Common myeloid progenitor, CD34-positive (primary cell): Measurements from ENCODE around the gene TMEM108.

ENCODE experiments used
- CTCF ChIA-PET: fragments of 350-600 bp; sonication (Branson Sonifier 250); formaldehyde crosslinking; loops from one replicate; lab custom pipeline; 2021; ENCODE audit warnings: antibody characterized with exemption; lab: Charles Lee
- POLR2A ChIA-PET: fragments of 350-600 bp; sonication (Branson Sonifier 250); formaldehyde crosslinking; loops from one replicate; lab custom pipeline; 2021; ENCODE audit warnings: antibody characterized with exemption; lab: Charles Lee
- DNase-seq, 3 donors: peaks; one replicate each; pipeline versions ENCODE4 v3.0.0 to v3.0.0-alpha.2; 2013
- H3K27ac ChIP-seq, 2 experiments: 1 replicate in 1 of 2; 2 replicates in 1 of 2; pipeline ENCODE4 v1.7.0; 2013; ENCODE audit warnings: inconsistent platforms in 2 of 2, low read length in 2 of 2, mild to moderate bottlenecking in 2 of 2, low read depth in 1 of 2, moderate library complexity in 1 of 2; ENCODE audit not compliant: severe bottlenecking in 2 of 2, insufficient read depth in 1 of 2, poor library complexity in 1 of 2
- H3K27me3 ChIP-seq, 5 experiments: replicated peaks in 2 of 5; 1 replicate in 3 of 5; 2 replicates in 2 of 5; pipeline versions ENCODE4 v1.6.1 to v1.7.0; 2013; ENCODE audit warnings: low read length in 4 of 5, mild to moderate bottlenecking in 2 of 5, moderate library complexity in 2 of 5, inconsistent platforms in 1 of 5; ENCODE audit not compliant: insufficient read depth in 5 of 5, control insufficient read depth in 4 of 5
- H3K36me3 ChIP-seq, 4 experiments: 1 replicate in 2 of 4; 2 replicates in 2 of 4; pipeline versions ENCODE4 v1.6.1 to v1.7.0; 2013; ENCODE audit warnings: low read length in 3 of 4, control low read depth in 1 of 4, mild to moderate bottlenecking in 1 of 4; ENCODE audit not compliant: control insufficient read depth in 4 of 4, insufficient read depth in 4 of 4
- H3K4me1 ChIP-seq, 4 experiments: 1 replicate in 3 of 4; 2 replicates in 1 of 4; pipeline versions ENCODE4 v1.6.1 to v1.7.1; 2013; ENCODE audit warnings: low read length in 3 of 4, mild to moderate bottlenecking in 3 of 4, control low read depth in 1 of 4, inconsistent platforms in 1 of 4, moderate library complexity in 1 of 4; ENCODE audit not compliant: control insufficient read depth in 4 of 4, insufficient read depth in 4 of 4; ENCODE audit errors: control extremely low read depth in 1 of 4
- H3K4me3 ChIP-seq, 7 experiments: 1 replicate in 4 of 7; 2 replicates in 3 of 7; pipeline versions ENCODE4 v1.5.1 to v1.7.0; 2013; ENCODE audit warnings: mild to moderate bottlenecking in 7 of 7, low read length in 6 of 7, moderate library complexity in 6 of 7, inconsistent platforms in 2 of 7, low read depth in 2 of 7, control low read depth in 1 of 7; ENCODE audit not compliant: insufficient read depth in 4 of 7, control insufficient read depth in 1 of 7; ENCODE audit errors: extremely low read depth in 1 of 7
- H3K9me3 ChIP-seq, 5 experiments: 1 replicate in 4 of 5; 2 replicates in 1 of 5; pipeline versions ENCODE4 v1.6.1 to v1.7.1; 2013; ENCODE audit warnings: low read length in 4 of 5, mild to moderate bottlenecking in 2 of 5, inconsistent platforms in 1 of 5, low read depth in 1 of 5, moderate library complexity in 1 of 5; ENCODE audit not compliant: control insufficient read depth in 4 of 5, insufficient read depth in 2 of 5; ENCODE audit errors: control extremely low read depth in 1 of 5
- WGBS: methylation state at CpG from one replicate; pipeline ENCODE4 v1.1.5; 2013; ENCODE audit not compliant: insufficient coverage; 5-methylcytosine and 5-hydroxymethylcytosine counted together

TMEM108 gene

DNA sequence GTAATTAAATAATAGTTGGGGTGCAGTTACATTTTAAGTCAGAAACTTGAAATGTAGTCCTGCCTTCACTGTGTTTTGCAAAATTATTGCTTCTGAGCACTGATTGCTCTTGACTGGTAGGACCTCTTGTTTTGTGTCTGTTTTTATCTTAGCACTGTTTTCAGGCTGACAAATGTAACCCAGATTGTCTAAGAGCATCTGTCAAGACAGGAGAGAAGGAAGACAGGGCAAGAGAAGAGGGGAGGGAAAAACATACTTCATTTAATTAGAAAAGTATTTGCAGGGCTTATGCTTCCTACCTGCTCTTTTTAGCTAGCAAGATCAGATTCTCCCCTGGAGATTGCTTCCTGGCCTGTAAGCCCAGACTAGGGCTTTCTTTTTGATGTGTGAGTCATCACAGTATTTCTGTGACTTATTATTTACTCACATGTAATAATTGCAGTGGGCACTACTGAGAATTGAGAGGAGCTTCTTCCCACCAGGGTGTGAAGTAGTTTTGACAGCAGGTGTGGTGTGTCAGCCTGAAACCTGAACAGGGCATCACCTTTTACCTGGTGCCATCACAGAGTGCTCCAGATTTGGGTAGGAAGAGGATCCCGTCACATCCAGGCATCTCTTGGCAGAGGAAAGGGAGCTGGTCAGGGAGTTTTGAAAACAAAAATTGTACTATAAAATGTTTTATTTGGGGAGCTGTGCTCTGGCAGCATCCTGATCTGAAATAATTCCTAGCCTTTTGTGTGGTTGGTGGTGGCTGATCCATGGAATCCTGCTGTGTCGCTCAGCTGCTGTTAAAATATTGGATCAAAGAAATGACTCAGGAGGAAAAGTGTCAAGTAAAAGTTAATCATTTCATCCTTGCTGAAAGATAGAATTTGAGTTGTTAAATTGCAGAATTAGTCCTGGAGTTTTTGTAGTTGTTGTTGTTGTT lies 98.2 kb downstream of the TMEM108 start:
- H3K4me1 ChIP-seq: no peaks in the 10 kb centered on the region
- no peaks in the 10 kb centered on the region for H3K27me3 ChIP-seq
- H3K9me3 ChIP-seq: no peaks in the 10 kb centered on the region
- POLR2A ChIA-PET: no interaction called here
- H3K4me3 ChIP-seq: no peak overlapping the region
- no peak for DNase-seq
- H3K36me3 ChIP-seq: no peaks in the 10 kb centered on the region
- CTCF ChIA-PET: no interaction called here
- no peak overlapping the region for H3K27ac ChIP-seq
- 91% methylated on average over 1 of the region's 2 CpGs for WGBS

DNA sequence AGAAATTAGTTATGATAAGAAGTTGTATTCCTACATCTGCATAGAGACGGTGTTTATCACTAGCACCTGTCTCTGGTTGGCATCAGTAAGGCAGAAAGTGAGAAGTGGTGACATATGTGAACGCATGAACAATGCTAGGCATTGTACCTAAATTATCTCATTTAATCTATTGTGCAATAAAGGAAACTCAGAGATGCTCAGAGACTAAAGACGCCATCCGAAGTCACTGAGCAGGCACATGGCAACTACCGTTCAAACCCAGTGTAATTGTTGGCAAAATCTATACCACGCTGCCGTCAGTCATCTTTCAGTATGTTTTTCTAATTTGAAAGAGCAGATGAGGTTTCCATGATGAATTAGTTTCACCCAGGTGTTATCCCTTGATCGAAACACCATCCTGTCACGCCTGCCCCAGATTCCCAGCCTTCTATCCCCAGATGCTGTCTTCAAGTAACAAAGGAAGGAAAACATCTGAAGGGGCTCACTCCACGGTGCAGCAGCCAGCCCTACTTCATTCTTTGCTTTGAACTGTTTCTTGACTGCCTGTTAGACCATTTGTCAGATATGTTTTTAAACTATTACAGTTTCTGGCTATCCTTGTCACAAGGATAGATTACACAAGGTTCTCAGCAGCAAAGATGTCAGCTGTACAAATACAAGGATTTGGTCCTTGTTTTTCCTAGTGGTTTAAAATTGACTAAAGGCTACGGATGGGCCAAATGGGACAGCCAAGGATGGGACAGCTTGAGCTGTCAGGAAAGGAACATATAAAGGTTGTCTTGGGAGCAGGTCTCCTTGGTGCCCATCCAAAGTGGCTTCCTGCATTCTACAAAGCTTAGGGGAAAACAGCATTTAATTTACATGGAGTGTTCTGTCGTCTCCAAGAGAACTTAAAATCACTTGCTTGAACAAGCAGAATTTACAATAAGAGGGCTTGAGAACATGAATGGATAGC lies 99.1 kb downstream of the TMEM108 start:
- CTCF ChIA-PET: no interaction called here

GRCh38 chr3:133138017-133138416 lies 99.8 kb downstream of the TMEM108 start:
- CTCF ChIA-PET: no interaction called here
- Histone ChIP-seq H3K4me3 (no peak overlapping the region), H3K36me3 (no peaks in the 10 kb centered on the region), H3K27ac (no peak overlapping the region), H3K9me3 (no peaks in the 10 kb centered on the region), H3K27me3 (no peaks in the 10 kb centered on the region), H3K4me1 (no peaks in the 10 kb centered on the region)
- 80% methylated on average over 1 of the region's 1 CpG for WGBS
- DNase-seq: peak in 1 of 3 donors; percentile 23
- POLR2A ChIA-PET: no interaction called here

More for the DNA sequence above, 99.1 kb downstream of the TMEM108 start:
- no peaks in the 10 kb centered on the region for H3K4me1 ChIP-seq
- 96% methylated on average over 11 of the region's 12 CpGs for WGBS
- H3K27me3 ChIP-seq: no peaks in the 10 kb centered on the region
- H3K36me3 ChIP-seq: no peaks in the 10 kb centered on the region
- no peak for DNase-seq
- H3K4me3 ChIP-seq: no peak overlapping the region
- no peak overlapping the region for H3K27ac ChIP-seq
- no peaks in the 10 kb centered on the region for H3K9me3 ChIP-seq
- POLR2A ChIA-PET: no interaction called here

DNA sequence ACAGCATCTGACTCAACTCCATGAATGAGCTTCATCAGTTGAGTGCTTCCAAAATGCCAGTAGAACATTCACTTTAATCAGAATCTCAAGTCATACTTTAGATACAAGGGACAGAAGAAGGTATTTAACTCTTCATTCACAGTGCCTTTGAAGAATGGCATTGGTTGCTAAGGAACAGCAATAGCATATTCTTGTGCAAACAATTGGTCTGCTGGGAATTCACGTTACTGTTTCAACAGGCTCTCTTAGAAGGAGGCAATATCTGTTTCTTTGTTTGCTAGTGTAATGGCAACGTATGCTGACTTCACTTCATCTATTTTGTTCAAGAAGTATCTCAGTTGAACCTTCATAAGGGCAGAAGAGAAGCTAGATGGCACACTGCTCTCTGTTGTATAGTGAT lies 113.9 kb downstream of the TMEM108 start:
- Histone ChIP-seq H3K4me1 (peaks cover 0 to 4% (median 0%) of the 10 kb centered on the region in 4 experiments), H3K36me3 (no peaks in the 10 kb centered on the region), H3K27me3 (peaks cover 0 to 3% (median 0%) of the 10 kb centered on the region in 5 experiments), H3K27ac (no peak overlapping the region), H3K4me3 (no peak overlapping the region), H3K9me3 (peaks cover 0 to 2% (median 0%) of the 10 kb centered on the region in 5 experiments)
- ChIA-PET POLR2A (no interaction called here), CTCF (no interaction called here)
- WGBS: 100% methylated on average over 2 of the region's 2 CpGs
- no peak for DNase-seq

DNA sequence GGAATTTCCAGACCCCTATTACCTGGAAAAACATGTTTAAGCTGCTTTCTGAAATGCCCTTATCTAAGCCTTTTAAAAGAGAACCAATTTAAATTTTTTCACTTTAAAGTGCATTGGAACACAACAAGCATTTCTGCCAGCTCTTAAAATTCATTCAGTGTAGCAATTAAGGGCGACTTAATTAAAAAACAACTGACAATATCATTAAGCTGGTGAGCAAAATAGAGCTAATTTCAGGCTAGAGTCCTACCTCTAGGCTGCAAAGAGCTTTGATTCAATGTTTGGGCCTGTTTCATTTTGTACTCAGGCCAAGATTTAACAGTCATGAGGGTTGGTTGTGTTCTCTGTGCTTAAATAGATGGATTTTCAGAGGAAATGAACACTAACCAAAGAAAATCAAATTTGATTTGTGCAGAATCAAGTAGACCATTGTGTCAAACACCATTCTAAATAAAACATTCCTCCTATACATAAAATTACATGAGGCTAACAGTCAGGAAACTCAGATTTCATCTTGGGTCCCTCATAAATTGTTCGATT lies 114.6 kb downstream of the TMEM108 start:
- DNase-seq: no peak
- no CpG with 5 or more reads among the region's 2 CpGs for WGBS
- CTCF ChIA-PET: no interaction called here

DNA sequence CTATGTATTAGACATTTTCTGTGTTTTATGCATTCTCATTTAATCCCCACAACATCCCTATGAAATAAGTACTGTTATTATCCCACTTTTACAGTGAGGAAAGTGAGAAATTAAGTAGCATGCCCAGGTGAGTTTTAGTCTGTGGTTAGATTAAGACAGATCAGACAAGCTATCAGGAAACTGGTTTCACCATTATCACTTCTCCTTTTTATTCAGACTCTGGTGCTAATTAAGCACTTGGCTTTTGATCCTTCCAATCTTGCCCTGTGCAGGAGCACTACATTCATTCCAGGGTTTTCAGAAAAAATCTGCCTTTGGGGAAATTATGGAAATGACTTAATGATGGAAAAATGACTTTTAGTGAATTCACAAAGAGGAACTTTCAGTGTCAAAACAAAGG lies 115.2 kb downstream of the TMEM108 start:
- POLR2A ChIA-PET: no interaction called here
- H3K4me3 ChIP-seq: no peak overlapping the region
- H3K27ac ChIP-seq: no peak overlapping the region
- H3K27me3 ChIP-seq: peaks cover 0 to 3% (median 0%) of the 10 kb centered on the region in 5 experiments
- peaks cover 0 to 2% (median 0%) of the 10 kb centered on the region in 5 experiments for H3K9me3 ChIP-seq
- peaks cover 0 to 4% (median 0%) of the 10 kb centered on the region in 4 experiments for H3K4me1 ChIP-seq
- CTCF ChIA-PET: no interaction called here
- peak; percentile 4 to 66 (median 53) for DNase-seq
- no peaks in the 10 kb centered on the region for H3K36me3 ChIP-seq

More for the DNA sequence above, 114.6 kb downstream of the TMEM108 start:
- Histone ChIP-seq H3K27ac (no peak overlapping the region), H3K27me3 (peaks cover 0 to 3% (median 0%) of the 10 kb centered on the region in 5 experiments), H3K4me3 (no peak overlapping the region), H3K36me3 (no peaks in the 10 kb centered on the region), H3K9me3 (peaks cover 0 to 2% (median 0%) of the 10 kb centered on the region in 5 experiments), H3K4me1 (peaks cover 0 to 4% (median 0%) of the 10 kb centered on the region in 4 experiments)
- POLR2A ChIA-PET: no interaction called here
